ENCODE data around the gene NFATC1. TPM values are rescaled to one million over a fixed set of nuclear protein-coding genes. Genes with fewer than 3 reads are reported as not detected.

NFATC1 gene
- polyA plus RNA-seq, 2 of the 4 experiments (the other 2 are of a cell fraction) = 0.52 to 1.7 TPM

GRCh38 chr18:79528316-79528695, 132.6 kb downstream of the NFATC1 start (continued):
- TF ChIP-seq ATOH8 (CRISPR knock-in tag; IDR thresholded peaks at IDR 0.05; ENCODE audit: low read depth) (no peak), HDAC2 (IDR thresholded peaks at IDR 0.05) (no peak), GATA3 (IDR thresholded peaks at IDR 0.05; ENCODE audit: borderline replicate concordance) (no peak), CBX2 (IDR thresholded peaks at IDR 0.05; ENCODE audit: borderline replicate concordance, low read depth) (no peak), ZNF302 (CRISPR knock-in tag; IDR thresholded peaks at IDR 0.05) (no peak), KDM1A (IDR thresholded peaks at IDR 0.05; ENCODE audit: low read depth) (no peak), E2F6 (IDR thresholded peaks at IDR 0.05; ENCODE audit: borderline replicate concordance, low read depth) (no peak), ZSCAN20 (CRISPR knock-in tag; IDR thresholded peaks at IDR 0.05) (no peak), HOXB5 (CRISPR knock-in tag; IDR thresholded peaks at IDR 0.05) (no peak), ELK1 (IDR thresholded peaks at IDR 0.05; ENCODE audit: low read depth, low read length) (no peak)

- Histone ChIP-seq H3K4me2 (peak overlapping the region; percentile 33; the same call in 1 of the 3 replicates), H3K4me1 (no peaks in the 10 kb centered on the region), H3K27ac (no peak overlapping the region), H3K9me3 (no peaks in the 10 kb centered on the region), H3K4me3 (no peak overlapping the region)
- WGBS (ENCODE audit: missing lambda C conversion rate) = 24% methylated on average over 19 of the region's 26 CpGs
- FAIRE-seq (no peak), DNase-seq (ENCODE audit: low read depth in 1 of 2, low spot score in 1 of 2) (peak; percentile 62 to 73), ATAC-seq (peak; percentile 75 to 91; a peak in 5 of 6 replicates)
- POLR2A ChIA-PET = no interaction called here
- CTCF ChIA-PET = interaction anchor here (0.8 to 9.1 kb wide), 14 partner anchors 11 to 160 kb away, joined by 3 to 144 read pairs (median 5); no protein-coding TSS in a partner anchor
- no peak for TF ChIP-seq CHD2 (IDR thresholded peaks at IDR 0.05; ENCODE audit: low read length, partially characterized antibody)
- no peak for TF ChIP-seq EHF (CRISPR knock-in tag; IDR thresholded peaks at IDR 0.05)
- TF ChIP-seq EP300 (IDR thresholded peaks at IDR 0.05) = no peak
- TF ChIP-seq ATOH8 (CRISPR knock-in tag; IDR thresholded peaks at IDR 0.05; ENCODE audit: low read depth) = no peak
- peak; percentile 78 to 83 for TF ChIP-seq RAD21 (conservative IDR thresholded peaks at IDR 0.05 in 1 of 2, IDR thresholded peaks at IDR 0.05 in 1 of 2)
- no peak for TF ChIP-seq REST (IDR thresholded peaks at IDR 0.05)
- TF ChIP-seq PBX3 (IDR thresholded peaks at IDR 0.05) = no peak
- TF ChIP-seq ZC3H11A (IDR thresholded peaks at IDR 0.05) = no peak
- TF ChIP-seq MAX (IDR thresholded peaks at IDR 0.05) = no peak
- no peak for TF ChIP-seq GATA3 (IDR thresholded peaks at IDR 0.05; ENCODE audit: borderline replicate concordance)
- TF ChIP-seq CTCF (IDR thresholded peaks at IDR 0.05) = peak; percentile 64
- no peak for TF ChIP-seq FOSL2 (IDR thresholded peaks at IDR 0.05)
- no peak for TF ChIP-seq FOSL2 (CRISPR knock-in tag; IDR thresholded peaks at IDR 0.05)
- TF ChIP-seq MAZ (IDR thresholded peaks at IDR 0.05; ENCODE audit: borderline replicate concordance, low read depth, low read length) = no peak
- no peak for TF ChIP-seq HES2 (IDR thresholded peaks at IDR 0.05)
- TF ChIP-seq HOXB5 (CRISPR knock-in tag; IDR thresholded peaks at IDR 0.05) = no peak
- peak; percentile 67 for TF ChIP-seq SMC3 (IDR thresholded peaks at IDR 0.05)
- TF ChIP-seq CEBPB (IDR thresholded peaks at IDR 0.05) = no peak
- no peak for TF ChIP-seq TFCP2L1 (CRISPR knock-in tag; IDR thresholded peaks at IDR 0.05)
- TF ChIP-seq USF2 (IDR thresholded peaks at IDR 0.05) = no peak
- TF ChIP-seq HDAC2 (IDR thresholded peaks at IDR 0.05) = no peak
- no peak for TF ChIP-seq FOXS1 (CRISPR knock-in tag; IDR thresholded peaks at IDR 0.05)
Observed at GRCh38 chr18:79528846-79529245, 133.1 kb downstream of the NFATC1 start.
